HG03060 (cell line): ENCODE results near the gene TRIM65.
"Not testable (repeated sequence)": the region's sequence is repeated elsewhere in the genome, so short reads cannot be mapped to it uniquely, and the experiment has no call there.

Experiments used
- ATAC-seq: cut with Tn5 transposase; IDR thresholded peaks from one replicate; pipeline ENCODE4 v1.9.1; 2021; ENCODE audit warnings: low read depth, moderate number of reproducible peaks; ENCODE audit not compliant: unreplicated experiment

TRIM65 gene

DNA sequence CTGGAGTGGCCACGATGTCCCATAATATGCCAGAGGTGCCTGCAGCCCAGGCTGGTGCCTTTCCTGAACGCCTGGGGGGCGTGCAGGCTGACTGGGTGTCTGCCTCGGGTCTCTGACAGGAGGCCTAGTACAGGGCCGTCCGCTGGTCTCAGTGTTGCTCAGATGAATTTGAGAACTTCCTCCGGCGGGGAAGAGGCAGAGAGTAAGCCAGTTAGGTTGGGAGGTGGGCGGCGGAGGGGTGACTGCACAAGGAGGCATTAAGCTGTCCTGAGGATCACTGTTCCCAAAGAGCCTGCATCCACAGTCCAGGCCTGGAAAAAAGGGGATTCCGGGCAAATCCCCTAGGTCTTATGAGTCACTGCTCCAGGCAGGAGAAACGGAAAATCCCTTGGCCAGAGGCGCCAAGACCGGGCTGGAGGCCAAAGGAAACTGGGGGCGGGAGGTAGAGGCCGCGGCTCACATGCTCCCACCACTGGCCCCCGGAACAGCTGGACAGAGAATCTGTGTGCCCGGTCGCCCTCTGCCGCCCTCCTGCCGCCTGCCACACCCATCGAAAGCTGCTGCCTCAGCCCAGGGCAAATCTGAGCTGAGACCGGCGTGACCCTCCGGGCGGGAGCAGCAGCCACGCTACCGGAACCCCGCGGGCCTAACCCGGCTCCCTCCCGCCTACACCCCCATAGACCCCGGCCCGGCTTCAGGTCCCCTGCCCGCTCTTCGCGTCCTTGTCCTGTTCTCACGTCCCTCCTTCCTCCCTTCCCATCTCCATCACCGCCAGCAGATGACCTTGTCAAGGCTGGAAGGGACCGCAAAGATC, 19.6 kb downstream of the TRIM65 start:
- no peak for ATAC-seq

DNA sequence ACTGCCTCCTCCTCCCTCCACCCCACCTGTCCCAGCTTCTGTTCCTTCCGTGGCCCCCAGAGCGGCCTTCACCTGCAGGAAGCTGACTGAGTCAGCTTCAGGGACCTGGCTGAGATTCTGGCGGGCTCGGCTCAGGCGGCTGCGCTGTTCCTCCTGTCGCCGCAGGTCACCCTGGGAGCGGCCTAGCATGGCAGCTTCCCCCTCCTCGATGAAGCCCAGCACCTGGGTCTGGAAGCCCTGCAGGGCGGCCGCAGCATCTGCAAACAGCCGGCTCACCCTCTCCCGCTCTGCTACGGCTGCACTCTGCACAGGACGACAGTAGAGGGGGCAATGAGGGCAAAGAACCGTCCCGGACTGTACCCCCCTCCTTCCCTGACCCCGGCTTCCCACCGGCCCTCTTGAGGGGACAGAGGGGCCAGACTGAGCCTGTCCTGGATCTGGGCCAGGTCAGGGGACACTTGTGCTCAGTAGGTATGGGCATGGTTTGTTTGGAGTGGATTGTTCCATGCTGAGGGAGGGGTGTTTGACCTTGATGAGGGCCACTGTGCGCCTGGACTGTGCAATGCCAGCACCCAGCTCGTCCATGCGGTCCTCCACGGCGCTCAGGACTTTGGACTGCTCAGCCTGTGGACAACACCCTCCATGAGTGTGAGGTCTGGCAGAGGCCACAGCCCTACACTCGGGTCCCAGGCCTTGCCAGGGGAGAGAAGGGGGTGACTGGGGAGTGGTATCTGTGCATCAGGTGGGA, 20.4 kb downstream of the TRIM65 start:
- no peak for ATAC-seq

DNA sequence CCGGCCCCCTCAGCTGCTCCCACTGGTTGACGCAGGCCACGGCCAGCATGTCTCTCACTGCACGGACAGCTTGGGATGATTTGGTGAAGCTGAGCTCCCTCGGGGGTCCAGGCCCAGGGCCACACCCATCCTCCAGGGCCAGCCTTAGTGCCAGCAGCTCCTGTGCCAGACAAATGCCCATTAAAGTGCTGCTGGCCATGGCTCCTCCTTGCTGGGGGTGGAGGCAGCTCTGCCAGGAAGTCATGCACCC, 20.9 kb downstream of the TRIM65 start:
- no peak for ATAC-seq

DNA sequence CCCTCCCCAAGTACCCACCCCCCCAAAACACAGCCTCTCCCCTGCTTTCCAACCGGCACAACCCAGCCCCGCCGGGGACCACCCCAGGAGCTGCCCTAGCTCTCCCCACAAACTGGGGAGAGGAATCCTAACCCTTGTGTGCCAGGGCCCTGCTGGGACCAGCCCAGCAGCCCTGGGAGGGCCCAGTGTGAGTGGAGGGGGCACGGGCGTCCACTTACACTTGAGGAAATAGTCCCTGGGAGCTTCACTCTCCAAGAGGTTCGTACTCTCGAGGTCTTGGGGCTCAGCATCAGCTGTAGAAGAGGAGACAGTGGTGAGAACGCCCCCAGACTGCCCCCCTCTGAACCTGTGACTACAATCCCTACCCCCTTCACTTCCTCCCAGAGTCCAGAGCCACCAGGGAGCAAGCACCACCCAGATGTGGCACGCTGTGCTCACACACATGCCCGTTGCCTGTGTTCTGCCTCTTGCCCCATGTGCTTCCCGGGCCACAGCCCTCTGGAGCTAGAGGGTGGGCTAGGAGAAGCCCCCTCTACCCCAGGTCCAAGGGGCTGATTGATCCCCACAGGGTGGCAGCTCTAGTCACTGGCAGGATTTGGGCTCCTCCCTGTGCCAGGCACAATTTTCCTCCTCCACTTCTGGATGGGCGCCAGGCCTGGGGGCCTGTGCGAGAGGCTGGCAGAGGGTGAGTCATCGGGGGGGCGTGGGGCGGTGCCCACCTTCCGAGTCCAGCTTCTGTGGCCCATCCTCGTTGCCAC, 21.4 kb downstream of the TRIM65 start:
- no peak for ATAC-seq

DNA sequence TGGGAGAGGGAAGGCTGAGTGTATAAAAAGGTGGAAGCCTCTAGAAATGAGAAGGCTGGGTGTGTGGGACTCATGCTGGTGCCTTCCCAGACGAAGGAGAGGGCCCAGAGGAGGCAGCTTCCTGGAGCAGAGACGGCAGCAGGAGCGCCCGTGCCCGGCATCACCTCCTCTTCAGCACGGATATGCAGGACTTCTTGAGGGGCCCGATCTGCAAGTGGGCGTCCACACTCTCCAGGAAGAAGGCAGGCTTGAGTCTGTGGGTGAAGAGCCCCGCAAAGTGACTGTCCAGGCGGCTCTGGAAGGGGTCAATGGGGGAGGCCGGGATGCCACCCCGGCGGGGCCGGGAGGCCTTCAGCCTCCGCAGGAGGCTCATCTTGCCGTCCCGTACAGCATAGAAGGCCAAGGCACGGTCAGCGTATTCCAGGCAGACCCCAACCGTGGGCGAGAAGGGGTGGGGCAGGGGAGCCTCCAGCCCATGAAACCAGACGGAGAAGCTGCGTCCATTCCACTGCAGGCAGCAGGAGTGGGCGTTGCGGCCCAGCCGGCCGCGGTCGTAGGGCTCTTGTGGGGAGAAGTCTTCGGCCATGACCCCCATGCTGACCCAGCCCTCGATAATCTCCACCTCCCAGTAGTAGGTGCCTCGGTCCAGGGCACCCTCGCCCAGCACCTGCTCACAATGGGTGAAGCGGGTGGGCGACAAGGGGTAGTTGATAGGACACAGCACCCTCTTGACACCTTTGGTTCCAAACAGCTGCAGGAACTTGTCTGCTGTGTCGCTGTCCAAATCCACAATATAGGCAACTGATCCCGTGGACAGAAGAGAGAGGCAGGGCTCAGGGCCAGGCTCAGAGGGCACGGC, 22.2 kb downstream of the TRIM65 start:
- no peak for ATAC-seq

DNA sequence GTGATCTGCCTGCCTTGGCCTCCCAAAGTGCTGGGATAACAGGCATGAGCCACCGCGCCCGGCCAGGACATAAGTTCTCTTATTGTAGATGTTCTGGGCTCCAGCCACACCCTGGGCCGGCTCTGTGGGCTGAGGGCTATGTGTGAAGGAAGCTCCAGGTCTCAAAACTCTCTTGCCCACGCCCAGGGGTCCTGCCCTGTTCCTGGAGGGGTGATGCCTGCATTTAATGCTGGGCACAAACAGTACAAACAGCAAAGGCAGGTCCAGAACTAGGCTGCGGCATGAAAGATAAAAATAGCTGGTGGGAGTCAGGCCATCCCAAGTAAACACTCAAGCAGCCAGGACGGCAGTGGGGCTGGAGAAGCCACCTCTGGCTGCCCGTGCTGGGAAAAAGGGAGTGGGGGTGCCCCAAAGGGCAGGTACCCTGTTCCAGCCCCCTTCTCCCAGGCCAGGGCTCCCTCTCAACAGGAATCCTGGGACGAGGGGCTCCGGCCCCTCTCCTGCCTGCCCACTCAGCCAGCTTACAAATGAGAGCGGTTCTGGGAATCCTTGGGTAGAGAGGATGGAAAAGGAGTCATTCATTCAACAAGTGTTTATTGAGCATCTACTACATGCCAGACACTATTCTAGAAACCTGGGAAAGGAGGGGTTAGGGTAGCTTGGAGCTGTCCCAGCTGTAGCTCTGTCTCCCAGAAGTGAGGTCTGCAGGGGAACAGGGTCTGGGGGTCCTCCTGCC, 23.0 kb downstream of the TRIM65 start:
- ATAC-seq = no peak

DNA sequence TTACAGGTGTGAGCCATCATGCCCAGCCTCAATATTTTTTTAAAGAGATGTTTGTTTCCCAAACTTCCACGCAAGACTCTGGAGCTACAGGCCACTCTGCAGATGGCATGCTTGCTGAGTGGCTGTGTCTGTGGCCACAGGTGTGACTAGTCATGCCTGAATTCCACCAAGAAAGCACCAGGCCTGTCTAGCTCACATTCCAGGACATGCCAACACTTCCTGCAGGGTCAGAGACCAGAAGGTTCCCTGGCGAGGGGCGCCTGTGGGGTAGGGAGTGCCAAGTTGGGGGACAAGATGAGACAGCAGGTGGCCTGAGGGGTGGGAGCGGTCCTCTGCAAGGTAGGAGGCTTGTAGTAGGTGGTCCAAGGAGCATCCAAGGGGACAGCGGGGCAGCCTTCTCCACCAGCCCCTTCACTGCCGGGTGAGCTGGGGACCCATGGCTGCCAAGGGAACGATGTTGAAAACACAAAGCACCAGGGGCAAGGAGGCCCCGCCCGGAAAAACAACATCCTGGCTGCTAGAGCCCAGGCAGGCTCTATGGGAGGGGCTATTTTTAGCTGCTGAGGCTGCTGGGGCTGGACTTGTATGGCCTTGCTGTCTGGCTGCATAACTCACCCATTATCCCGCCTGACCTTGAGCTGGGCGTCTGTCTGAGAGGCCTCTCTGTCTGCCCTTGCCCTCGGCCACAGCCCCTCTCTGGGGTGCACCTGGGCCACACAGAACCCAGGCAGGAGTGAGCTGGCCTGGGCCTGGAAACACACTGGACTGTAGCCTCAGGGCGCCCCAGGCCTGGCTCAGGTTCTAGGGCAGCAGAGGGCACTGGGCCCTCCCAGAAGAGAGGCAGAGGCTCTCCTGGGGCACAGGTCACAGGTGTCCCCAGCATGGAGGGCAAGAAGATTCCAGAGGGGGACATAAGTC, 24.1 kb downstream of the TRIM65 start:
- no peak for ATAC-seq

DNA sequence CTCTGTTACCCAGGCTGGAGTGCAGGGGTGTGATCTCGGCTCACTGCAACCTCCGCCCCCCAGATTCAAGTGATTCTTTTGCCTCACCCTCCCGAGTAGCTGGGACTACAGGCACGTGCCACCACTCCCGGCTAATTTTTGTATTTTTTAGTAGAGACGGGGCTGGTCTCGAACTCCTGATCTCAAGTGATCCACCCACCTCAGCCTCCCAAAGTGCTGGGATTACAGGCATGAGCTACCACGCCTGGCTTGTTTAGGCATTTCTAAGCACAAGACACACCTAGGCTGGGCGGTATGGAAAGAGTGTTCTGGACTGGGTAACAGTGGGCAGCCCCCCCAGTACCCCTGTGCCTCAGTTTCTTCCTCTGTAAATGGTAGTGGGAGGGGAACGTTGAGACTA, 26.5 kb downstream of the TRIM65 start:
- ATAC-seq = not testable (repeated sequence)

DNA sequence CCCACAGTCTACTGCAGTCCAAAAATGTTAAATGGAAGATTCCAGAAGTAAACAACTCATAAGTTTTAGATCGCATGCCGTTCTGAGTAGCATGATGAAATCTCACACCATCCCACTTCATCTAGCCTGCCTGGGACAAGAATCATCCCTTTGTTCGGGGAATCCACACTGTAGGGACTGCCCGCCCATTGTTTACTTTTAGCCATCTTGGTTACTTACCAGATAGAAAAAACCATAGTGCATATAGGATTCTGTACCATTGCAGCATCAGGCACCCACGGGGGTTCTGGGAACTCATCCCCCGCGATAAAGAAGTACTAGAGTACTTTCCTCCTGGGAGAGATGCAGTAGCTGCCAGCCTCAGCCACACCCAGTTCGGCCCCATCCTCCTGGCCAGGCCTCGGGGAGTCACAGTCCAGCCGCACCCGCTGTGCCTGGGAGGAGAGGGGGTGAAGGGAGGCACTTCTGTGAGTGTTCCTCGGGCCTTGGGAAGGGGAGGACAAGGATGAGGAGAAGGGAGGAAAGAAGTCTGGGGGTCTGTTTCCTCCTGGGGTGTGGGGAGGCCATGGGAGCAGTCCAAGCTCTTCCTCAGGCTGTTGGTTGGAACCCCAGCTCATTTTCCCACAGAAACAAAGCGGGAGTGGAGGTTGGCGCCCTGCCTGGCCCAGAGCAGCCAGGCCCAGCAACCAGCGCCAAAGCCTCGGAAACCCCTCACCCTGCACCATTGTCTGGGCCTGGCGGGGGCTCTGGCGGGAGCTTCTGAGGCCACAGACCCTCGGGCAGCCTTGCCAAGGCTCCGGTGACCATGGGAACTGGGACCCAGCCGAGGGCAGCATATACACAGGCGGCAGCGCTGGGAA, 27.2 kb downstream of the TRIM65 start:
- ATAC-seq = no peak

DNA sequence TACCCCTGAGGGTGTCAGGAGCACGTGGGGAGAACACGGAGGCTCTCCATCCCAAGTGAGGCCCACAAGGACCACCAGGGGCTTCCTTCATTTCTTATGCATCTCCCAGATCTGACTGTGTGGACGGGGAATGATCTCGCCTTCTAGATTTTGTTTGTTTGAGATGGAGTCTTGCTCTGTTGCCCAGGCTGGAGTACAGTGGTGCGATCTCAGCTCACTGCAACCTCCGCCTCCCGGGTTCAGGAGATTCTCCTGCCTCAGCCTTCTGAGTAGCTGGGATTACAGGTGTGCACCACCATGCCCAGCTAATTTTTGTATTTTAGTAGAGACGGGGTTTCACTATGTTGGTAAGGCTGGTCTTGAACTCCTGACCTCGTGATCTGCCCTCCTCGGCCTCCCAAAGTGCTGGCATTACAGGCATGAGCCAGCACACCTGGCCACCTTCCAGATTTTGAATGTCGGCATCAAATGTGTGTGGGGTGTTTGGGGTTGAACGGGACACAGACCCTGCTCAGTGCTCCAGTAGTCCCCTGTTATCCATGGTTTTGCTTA, 27.9 kb downstream of the TRIM65 start:
- not testable (repeated sequence) for ATAC-seq

DNA sequence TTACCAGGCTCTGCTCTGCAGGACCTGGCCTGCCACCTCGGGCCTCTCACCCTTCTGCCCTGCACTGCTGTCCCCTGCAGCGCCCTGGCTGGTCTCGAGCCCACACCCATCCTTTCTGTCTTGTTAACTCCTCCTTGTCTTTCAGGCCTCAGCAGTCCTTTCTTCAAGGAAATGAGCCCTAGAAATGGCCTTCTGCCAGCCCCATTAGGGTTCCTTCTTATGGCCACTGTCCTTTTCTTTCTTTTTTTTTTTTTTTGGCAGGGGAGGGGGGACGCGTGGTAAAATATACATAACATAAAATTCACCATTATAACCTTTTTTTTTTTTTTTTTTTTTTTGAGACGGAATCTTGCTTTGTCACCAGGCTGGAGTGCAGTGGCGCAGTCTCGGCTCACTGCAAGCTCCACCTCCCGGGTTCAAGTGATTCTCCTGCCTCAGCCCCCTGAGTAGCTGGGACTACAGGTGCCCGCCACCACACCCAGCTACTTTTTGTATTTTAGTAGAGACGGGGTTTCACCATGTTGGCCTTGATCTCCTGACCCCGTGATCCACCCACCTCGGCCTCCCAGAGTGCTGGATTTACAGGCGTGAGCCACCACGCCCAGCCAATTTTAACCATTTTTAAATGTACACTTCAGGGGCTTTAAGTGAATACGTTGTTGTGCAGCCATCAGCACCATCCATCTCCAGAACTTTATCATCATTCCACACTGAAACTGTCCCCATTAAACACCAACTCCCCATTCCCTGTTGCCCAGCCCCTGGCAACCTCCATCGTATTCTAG, 31.2 kb downstream of the TRIM65 start:
- ATAC-seq = not testable (repeated sequence)

DNA sequence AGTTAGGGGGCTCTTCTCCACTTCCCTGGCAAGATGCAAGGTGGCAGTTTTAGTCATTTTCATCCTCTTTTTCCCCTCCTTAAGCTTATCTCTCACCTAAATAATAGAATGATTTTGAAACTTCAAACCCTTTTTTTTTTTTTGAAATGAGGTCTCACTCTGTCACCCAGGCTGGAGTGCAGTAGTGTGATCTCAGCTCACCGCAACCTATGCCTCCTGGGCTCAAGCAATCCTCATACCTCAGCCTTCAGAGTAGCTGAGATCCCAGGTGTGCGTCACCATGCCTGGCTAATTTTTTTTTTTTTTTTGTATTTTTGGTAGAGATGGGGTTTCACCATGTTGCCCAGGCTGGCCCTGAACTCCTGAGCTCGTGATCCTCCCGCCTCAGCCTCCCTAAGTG, 31.9 kb downstream of the TRIM65 start:
- not testable (repeated sequence) for ATAC-seq

DNA sequence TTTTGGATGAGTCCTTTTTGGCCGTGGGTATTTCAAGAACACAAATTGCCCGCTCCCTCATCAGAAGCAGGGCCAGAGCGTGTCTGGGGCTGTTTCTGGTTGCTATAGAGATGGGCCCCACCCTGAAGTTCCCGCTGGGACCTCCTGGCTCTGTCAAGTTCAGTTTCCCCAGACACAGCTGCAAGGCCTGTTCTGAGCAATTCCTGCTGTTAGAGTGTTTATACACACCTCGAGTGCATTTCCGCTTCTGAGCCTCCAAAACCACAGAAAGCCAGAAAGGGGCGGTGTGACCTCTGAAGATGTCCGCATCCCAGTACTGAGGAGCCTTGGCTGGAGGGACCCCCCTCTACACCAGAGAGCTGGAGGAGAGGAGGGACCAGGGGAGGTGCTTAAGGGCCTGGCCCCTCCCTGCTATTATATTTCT, 32.3 kb downstream of the TRIM65 start:
- peak; percentile 59 for ATAC-seq

DNA sequence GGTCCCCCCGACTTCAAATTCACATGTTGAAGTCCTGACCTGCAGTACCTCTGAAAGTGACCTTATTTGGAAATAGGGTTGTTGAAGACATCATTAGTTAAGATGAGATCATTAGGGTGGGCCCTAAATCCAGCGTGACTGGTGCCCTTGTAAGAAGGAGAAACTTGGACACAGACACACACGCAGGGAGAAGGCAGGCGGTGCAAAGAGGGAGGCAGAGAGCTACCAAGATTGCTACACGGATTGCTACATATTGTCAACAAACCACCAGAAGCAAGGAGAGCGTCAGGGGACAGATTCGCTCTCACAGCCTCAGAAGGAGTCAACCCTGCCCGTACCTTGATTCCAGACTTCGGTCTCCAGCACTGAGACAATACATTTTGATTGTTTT, 34.8 kb downstream of the TRIM65 start:
- no peak for ATAC-seq

DNA sequence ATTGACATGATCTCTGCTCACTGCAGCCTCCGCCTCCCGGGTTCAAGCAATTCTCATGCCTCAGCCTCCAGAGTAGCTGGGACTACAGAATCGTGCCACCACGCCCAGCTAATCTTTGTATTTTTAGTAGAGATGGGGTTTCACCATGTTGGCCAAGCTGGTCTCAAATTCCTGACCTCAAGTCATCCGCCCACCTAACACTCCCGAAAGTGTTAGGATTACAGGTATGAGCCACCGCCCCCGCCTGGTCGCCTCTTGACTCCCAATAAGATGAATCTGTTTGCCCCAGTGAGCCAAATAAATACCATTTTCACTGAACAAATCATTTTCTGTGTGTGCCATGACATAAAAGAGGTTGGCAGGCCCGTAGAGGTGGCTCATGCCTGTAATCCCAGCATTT, 37.4 kb downstream of the TRIM65 start:
- not testable (repeated sequence) for ATAC-seq

DNA sequence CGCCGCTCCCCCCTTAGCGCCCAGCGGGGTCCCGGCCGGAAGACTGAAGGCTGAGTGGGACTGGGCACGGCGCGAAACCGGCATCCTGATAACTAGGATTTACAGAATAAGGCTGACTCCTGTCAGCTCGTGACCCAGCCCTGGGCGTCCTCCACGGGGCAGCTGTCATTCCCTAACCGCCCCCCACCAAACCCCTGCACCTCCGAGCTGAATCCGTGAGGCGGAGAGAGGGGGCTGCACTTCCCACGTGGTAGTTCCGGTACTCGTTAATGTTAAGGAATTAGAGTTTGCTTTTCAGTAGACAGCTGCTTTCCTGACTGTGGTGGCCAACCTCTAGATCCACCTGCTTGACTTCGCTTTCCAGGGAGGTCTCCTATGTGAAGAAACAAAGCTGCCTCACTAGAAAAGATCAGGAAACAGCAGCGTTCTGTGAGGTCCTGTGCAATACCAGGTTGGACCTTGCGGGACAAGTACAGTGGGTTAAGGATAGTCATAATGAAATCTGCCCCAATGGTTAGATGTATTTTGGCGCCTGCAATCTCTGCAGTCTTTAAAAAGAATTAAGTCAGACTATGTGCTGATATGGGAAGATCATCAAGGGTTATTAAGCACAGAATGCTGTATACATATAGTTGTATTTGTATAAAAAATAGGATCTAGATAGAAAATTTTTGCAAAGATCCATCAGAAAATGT, 40.5 kb downstream of the TRIM65 start:
- peak; percentile 4 for ATAC-seq
